ENCODE measurements around the gene BRMS1L. TPM values are rescaled to one million over a fixed set of nuclear protein-coding genes. Genes with fewer than 3 reads are reported as not detected.
"Not testable (repeated sequence)": the region's sequence is repeated elsewhere in the genome, so short reads cannot be mapped to it uniquely, and the experiment has no call there.

The BRMS1L gene
- total and polyA plus RNA-seq, 2 of the 13 experiments (the other 11 are each of a cell fraction or from before 2014, with no cell fraction given), result 21.1 to 23.8 TPM

DNA sequence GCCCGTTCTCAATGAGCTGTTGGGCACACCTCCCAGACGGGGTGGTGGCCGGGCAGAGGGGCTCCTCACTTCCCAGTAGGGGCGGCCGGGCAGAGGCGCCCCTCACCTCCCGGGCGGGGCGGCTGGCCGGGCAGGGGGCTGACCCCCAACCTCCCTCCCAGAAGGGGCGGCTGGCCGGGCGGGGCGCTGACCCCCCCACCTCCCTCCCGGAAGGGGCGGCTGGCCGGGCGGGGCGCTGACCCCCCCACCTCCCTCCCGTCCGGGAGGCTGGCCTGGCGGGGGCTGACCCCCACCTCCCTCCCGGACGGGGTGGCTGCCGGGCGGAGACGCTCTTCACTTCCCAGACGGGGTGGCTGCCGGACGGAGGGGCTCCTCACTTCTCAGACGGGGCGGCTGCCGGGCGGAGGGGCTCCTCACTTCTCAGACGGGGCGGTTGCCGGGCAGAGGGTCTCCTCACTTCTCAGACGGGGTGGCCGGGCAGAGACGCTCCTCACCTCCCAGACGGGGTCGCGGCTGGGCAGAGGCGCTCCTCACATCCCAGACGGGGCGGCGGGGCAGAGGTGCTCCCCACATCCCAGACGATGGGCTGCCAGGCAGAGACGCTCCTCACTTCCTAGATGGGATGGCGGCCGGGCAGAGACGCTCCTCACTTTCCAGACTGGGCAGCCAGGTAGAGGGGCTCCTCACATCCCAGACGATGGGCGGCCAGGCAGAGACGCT is 1.5 kb upstream of the BRMS1L start:
- BruUV-seq (replicated peaks); intact Hi-C loops (cut with micrococcal nuclease; ENCODE audit: unreplicated experiment); H3K9me3 ChIP-seq (ENCODE audit: low read length); H3K4me3 ChIP-seq (replicated peaks in 1 of 3; ENCODE audit: insufficient read depth in 1 of 3, low read depth in 2 of 3, low read length in 3 of 3); H4K20me1 ChIP-seq (ENCODE audit: insufficient read depth, low read length); ATAC-seq; H3K4me2 ChIP-seq (ENCODE audit: low read depth, low read length); H3K27ac ChIP-seq (ENCODE audit: extremely low read length, insufficient read depth, low read length); CTCF ChIA-PET (ENCODE audit: low intra/inter-chr PET ratio, low total read pairs); POLR2A ChIA-PET; DNase-seq (ENCODE audit: low spot score); FAIRE-seq; H3K9ac ChIP-seq (ENCODE audit: insufficient read depth, low read depth, low read length); H2AFZ ChIP-seq (ENCODE audit: low read length); H3K27me3 ChIP-seq (ENCODE audit: control insufficient read depth in 1 of 2, insufficient read depth in 2 of 2, low read length in 2 of 2); H3K36me3 ChIP-seq (replicated peaks in 1 of 2; ENCODE audit: control insufficient read depth in 1 of 2, insufficient read depth in 2 of 2, low read length in 2 of 2): not testable (repeated sequence)
- peaks cover 18% of the 10 kb centered on the region for H3K79me2 ChIP-seq (ENCODE audit: insufficient read depth, low read length)
- in situ Hi-C loops (cut with HindIII; ENCODE audit: extremely low pct_ligation_motif_present, low pct_unique_long_range_greater_than_20kb), result loop anchor here (25.0 kb wide), 1 partner anchor 687 kb away; no protein-coding TSS in a partner anchor
- TF ChIP-seq, protein P1, sequence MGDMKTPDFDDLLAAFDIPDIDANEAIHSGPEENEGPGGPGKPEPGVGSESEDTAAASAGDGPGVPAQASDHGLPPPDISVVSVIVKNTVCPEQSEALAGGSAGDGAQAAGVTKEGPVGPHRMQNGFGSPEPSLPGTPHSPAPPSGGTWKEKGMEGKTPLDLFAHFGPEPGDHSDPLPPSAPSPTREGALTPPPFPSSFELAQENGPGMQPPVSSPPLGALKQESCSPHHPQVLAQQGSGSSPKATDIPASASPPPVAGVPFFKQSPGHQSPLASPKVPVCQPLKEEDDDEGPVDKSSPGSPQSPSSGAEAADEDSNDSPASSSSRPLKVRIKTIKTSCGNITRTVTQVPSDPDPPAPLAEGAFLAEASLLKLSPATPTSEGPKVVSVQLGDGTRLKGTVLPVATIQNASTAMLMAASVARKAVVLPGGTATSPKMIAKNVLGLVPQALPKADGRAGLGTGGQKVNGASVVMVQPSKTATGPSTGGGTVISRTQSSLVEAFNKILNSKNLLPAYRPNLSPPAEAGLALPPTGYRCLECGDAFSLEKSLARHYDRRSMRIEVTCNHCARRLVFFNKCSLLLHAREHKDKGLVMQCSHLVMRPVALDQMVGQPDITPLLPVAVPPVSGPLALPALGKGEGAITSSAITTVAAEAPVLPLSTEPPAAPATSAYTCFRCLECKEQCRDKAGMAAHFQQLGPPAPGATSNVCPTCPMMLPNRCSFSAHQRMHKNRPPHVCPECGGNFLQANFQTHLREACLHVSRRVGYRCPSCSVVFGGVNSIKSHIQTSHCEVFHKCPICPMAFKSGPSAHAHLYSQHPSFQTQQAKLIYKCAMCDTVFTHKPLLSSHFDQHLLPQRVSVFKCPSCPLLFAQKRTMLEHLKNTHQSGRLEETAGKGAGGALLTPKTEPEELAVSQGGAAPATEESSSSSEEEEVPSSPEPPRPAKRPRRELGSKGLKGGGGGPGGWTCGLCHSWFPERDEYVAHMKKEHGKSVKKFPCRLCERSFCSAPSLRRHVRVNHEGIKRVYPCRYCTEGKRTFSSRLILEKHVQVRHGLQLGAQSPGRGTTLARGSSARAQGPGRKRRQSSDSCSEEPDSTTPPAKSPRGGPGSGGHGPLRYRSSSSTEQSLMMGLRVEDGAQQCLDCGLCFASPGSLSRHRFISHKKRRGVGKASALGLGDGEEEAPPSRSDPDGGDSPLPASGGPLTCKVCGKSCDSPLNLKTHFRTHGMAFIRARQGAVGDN (CRISPR knock-in tag; IDR thresholded peaks at IDR 0.05), result peak; percentile 25
- WGBS (ENCODE audit: low lambda C conversion rate), result 90% methylated on average over 33 of the region's 55 CpGs
- H3K4me1 ChIP-seq (ENCODE audit: insufficient read depth, low read length), result peaks cover 45% of the 10 kb centered on the region

GRCh38 chr14:35825968-35826217 is 245 bp upstream of the BRMS1L start:
- FAIRE-seq (peak; percentile 95), ATAC-seq (no peak), DNase-seq (ENCODE audit: low spot score) (no peak)
- Histone ChIP-seq H3K9ac (ENCODE audit: insufficient read depth, low read depth, low read length) (peak overlapping the region; percentile 97), H2AFZ (ENCODE audit: low read length) (peak overlapping the region; percentile 98), H3K4me3 (replicated peaks in 1 of 3; ENCODE audit: insufficient read depth in 1 of 3, low read depth in 2 of 3, low read length in 3 of 3) (peak overlapping the region; percentile 57 to 99 (median 76)), H3K27me3 (ENCODE audit: control insufficient read depth in 1 of 2, insufficient read depth in 2 of 2, low read length in 2 of 2) (no peaks in the 10 kb centered on the region; a peak in 1 of 5 replicates), H3K36me3 (replicated peaks in 1 of 2; ENCODE audit: control insufficient read depth in 1 of 2, insufficient read depth in 2 of 2, low read length in 2 of 2) (peaks cover 0 to under 1% of the 10 kb centered on the region in 2 experiments; a peak in 2 of 5 replicates), H3K4me1 (ENCODE audit: insufficient read depth, low read length) (peaks cover 45% of the 10 kb centered on the region), H4K20me1 (ENCODE audit: insufficient read depth, low read length) (no peaks in the 10 kb centered on the region), H3K4me2 (ENCODE audit: low read depth, low read length) (peak overlapping the region; percentile 89), H3K9me3 (ENCODE audit: low read length) (no peaks in the 10 kb centered on the region), H3K27ac (ENCODE audit: extremely low read length, insufficient read depth, low read length) (peak overlapping the region; percentile 57), H3K79me2 (ENCODE audit: insufficient read depth, low read length) (peaks cover 18% of the 10 kb centered on the region)
- WGBS (ENCODE audit: low lambda C conversion rate), result under 1% methylated on average over 6 of the region's 6 CpGs
- no TSS peak for BruUV-seq (replicated peaks)
- ChIA-PET POLR2A (interaction anchor here (0.6 to 3.0 kb wide), 35 partner anchors 9 to 1769 kb away, joined by 3 to 81 read pairs (median 4); partner anchors contain the start of genes FOXA1, MBIP, MIPOL1 and NFKBIA), CTCF (ENCODE audit: low intra/inter-chr PET ratio, low total read pairs) (no interaction called here)
- in situ Hi-C loops (cut with HindIII; ENCODE audit: extremely low pct_ligation_motif_present, low pct_unique_long_range_greater_than_20kb) (no loop called here), intact Hi-C loops (cut with micrococcal nuclease; ENCODE audit: unreplicated experiment) (loop anchor here (1.0 kb wide), 2 partner anchors 17 to 493 kb away; partner anchors contain the start of gene RALGAPA1)
- TF ChIP-seq SP2 (CRISPR knock-in tag; IDR thresholded peaks at IDR 0.05), result no peak
- no peak for TF ChIP-seq ZNF781 (CRISPR knock-in tag; IDR thresholded peaks at IDR 0.05; ENCODE audit: borderline replicate concordance, not compliant biosample characterization)
- no peak for TF ChIP-seq ZEB1 (IDR thresholded peaks at IDR 0.05; ENCODE audit: insufficient replicate concordance, low read depth)
- no peak for TF ChIP-seq MIER2 (CRISPR knock-in tag; IDR thresholded peaks at IDR 0.05)
- TF ChIP-seq GATAD2A (CRISPR knock-in tag; IDR thresholded peaks at IDR 0.05), result no peak
- TF ChIP-seq RBM39 (IDR thresholded peaks at IDR 0.05; ENCODE audit: low read depth, low read length, poor library complexity, severe bottlenecking), result no peak
- no peak; the same call in 1 of the 2 replicates for TF ChIP-seq JUNB (CRISPR knock-in tag; IDR thresholded peaks at IDR 0.05; ENCODE audit: borderline replicate concordance)

Data from HepG2 (cell line).